SK-N-SH treated with all-trans-retinoic acid at 6 μM for 48 hours (cell line): ENCODE data around the gene TRIM10.

ENCODE experiments used
- ATAC-seq: fragments of 200-7000 bp; cut with Tn5 transposase; 3 replicates; pipeline ENCODE4 v1.9.1; 2020; ENCODE audit warnings: mild to moderate bottlenecking, moderate library complexity
- ARNTL ChIP-seq: fragments of 450-650 bp; formaldehyde crosslinking; IDR thresholded peaks from 2 replicates; pipeline ENCODE4 v1.5.0; 2020; ENCODE audit warnings: low read depth, mild to moderate bottlenecking, moderate library complexity, borderline replicate concordance
- CSDC2 ChIP-seq: fragments of 250-450 bp; sonication (Bioruptor Pico); IDR thresholded peaks from 2 replicates; pipeline ENCODE4 v1.5.0; 2020; ENCODE audit warnings: mild to moderate bottlenecking, moderate library complexity
- ESRRG ChIP-seq: fragments of 250-450 bp; sonication (Bioruptor Pico); IDR thresholded peaks from 2 replicates; pipeline ENCODE4 v1.6.1; 2021; ENCODE audit warnings: mild to moderate bottlenecking
- GLIS3 ChIP-seq: fragments of 250-450 bp; sonication (Bioruptor Pico); IDR thresholded peaks from 2 replicates; pipeline ENCODE4 v1.5.0; 2020; ENCODE audit warnings: mild to moderate bottlenecking, moderate library complexity
- RARB ChIP-seq: fragments of 250-450 bp; sonication (Bioruptor Pico); IDR thresholded peaks from 2 replicates; pipeline ENCODE4 v1.8.0; 2021; ENCODE audit warnings: mild to moderate bottlenecking, moderate library complexity
- TCF4 ChIP-seq: fragments of 250-450 bp; sonication (Bioruptor Pico); IDR thresholded peaks from 2 replicates; pipeline ENCODE4 v1.8.0; 2021; ENCODE audit warnings: mild to moderate bottlenecking, moderate library complexity, borderline replicate concordance
- TOX ChIP-seq: fragments of 250-450 bp; sonication (Bioruptor Pico); IDR thresholded peaks from 2 replicates; pipeline ENCODE4 v1.8.0; 2021; ENCODE audit warnings: mild to moderate bottlenecking, moderate library complexity, borderline replicate concordance
- ZC3H10 ChIP-seq: fragments of 250-450 bp; sonication (Bioruptor Pico); IDR thresholded peaks from 2 replicates; pipeline ENCODE4 v1.5.1; 2021; ENCODE audit warnings: mild to moderate bottlenecking, moderate library complexity
- ZFP3 ChIP-seq: fragments of 250-450 bp; sonication (Bioruptor Pico); IDR thresholded peaks from 2 replicates; pipeline ENCODE4 v1.5.0; 2020; ENCODE audit warnings: mild to moderate bottlenecking, moderate library complexity
- ZFP30 ChIP-seq: fragments of 450-650 bp; formaldehyde crosslinking; IDR thresholded peaks from 2 replicates; pipeline ENCODE4 v1.5.0; 2022; ENCODE audit warnings: mild to moderate bottlenecking, moderate library complexity
- ZNF565 ChIP-seq: fragments of 450-650 bp; formaldehyde crosslinking; conservative IDR thresholded peaks from 2 replicates; pipeline ENCODE4 v1.5.0; 2020; ENCODE audit warnings: low read depth, mild to moderate bottlenecking, moderate library complexity
- ZNF70 ChIP-seq: fragments of 450-650 bp; formaldehyde crosslinking; IDR thresholded peaks from 2 replicates; pipeline ENCODE4 v1.5.0; 2020; ENCODE audit warnings: mild to moderate bottlenecking, moderate library complexity
- ZNF8 ChIP-seq: fragments of 450-650 bp; formaldehyde crosslinking; IDR thresholded peaks from 2 replicates; pipeline ENCODE4 v1.5.0; 2020; ENCODE audit warnings: mild to moderate bottlenecking, moderate library complexity
- TF ChIP-seq, protein P1 (sequence below): fragments of 250-450 bp; sonication (Bioruptor Pico); IDR thresholded peaks from 2 replicates; pipeline ENCODE4 v1.8.0; 2020; ENCODE audit warnings: mild to moderate bottlenecking, moderate library complexity, borderline replicate concordance
- TF ChIP-seq, protein P2 (sequence below): fragments of 250-450 bp; sonication (Bioruptor Pico); IDR thresholded peaks from 2 replicates; pipeline ENCODE4 v1.5.1; 2020; ENCODE audit warnings: low read depth, mild to moderate bottlenecking, moderate library complexity
- TF ChIP-seq, protein P3 (sequence below): fragments of 250-450 bp; sonication (Bioruptor Pico); IDR thresholded peaks from 2 replicates; pipeline ENCODE4 v1.5.1; 2021; ENCODE audit warnings: mild to moderate bottlenecking, moderate library complexity
- TF ChIP-seq, protein P4 (sequence below): fragments of 250-450 bp; sonication (Bioruptor Pico); IDR thresholded peaks from 2 replicates; pipeline ENCODE4 v1.5.0; 2020; ENCODE audit warnings: mild to moderate bottlenecking, moderate library complexity

TRIM10 gene

DNA sequence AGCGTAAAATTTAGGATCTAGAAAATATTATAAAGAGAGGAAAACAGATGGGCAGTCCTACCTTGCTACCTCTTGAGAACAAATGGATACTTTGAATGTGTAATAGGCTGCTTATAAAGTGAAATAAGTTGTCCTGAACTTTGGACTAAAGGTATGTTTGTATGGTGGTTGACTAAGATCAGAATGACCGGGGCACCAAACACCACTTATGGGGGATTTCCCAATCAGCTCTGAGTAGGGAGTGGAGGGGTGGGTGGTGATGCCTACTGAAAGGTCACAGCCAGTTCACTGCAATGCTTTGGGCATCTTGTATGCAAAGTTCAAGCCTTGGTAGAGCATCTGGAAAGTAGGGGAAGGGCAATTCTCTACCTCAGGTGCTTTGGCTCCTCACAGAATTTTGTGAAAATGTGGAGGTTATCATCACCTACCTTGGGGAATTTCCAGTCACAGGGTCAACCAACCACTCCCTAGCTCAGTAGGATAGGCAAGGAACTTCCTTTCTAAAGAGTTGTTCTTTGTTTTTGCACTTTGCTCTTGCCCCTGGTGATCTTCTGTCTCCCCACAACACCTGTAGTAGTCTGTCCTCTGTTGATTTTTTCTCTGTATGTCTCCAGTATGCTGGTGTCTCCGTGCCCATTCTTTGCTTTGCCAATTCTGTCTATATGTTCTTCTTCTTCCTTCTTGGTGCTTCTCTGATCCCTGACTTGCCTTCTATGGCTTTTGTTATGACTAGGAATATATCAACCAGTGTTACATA, 47.8 kb downstream of the TRIM10 start, which contains the start of gene TRIM31:
TRIM31 (minus strand) TSS at position 88 of the 757 bp plus-strand sequence. CDS start 285 bp downstream, outside the sequence.
- ATAC-seq, result no peak
- no peak for TF ChIP-seq ARNTL (CRISPR knock-in tag)
- TF ChIP-seq, protein P1, sequence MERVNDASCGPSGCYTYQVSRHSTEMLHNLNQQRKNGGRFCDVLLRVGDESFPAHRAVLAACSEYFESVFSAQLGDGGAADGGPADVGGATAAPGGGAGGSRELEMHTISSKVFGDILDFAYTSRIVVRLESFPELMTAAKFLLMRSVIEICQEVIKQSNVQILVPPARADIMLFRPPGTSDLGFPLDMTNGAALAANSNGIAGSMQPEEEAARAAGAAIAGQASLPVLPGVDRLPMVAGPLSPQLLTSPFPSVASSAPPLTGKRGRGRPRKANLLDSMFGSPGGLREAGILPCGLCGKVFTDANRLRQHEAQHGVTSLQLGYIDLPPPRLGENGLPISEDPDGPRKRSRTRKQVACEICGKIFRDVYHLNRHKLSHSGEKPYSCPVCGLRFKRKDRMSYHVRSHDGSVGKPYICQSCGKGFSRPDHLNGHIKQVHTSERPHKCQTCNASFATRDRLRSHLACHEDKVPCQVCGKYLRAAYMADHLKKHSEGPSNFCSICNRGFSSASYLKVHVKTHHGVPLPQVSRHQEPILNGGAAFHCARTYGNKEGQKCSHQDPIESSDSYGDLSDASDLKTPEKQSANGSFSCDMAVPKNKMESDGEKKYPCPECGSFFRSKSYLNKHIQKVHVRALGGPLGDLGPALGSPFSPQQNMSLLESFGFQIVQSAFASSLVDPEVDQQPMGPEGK (CRISPR knock-in tag), result no peak
- TF ChIP-seq, protein P2, sequence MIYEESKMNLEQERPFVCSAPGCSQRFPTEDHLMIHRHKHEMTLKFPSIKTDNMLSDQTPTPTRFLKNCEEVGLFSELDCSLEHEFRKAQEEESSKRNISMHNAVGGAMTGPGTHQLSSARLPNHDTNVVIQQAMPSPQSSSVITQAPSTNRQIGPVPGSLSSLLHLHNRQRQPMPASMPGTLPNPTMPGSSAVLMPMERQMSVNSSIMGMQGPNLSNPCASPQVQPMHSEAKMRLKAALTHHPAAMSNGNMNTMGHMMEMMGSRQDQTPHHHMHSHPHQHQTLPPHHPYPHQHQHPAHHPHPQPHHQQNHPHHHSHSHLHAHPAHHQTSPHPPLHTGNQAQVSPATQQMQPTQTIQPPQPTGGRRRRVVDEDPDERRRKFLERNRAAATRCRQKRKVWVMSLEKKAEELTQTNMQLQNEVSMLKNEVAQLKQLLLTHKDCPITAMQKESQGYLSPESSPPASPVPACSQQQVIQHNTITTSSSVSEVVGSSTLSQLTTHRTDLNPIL (CRISPR knock-in tag), result no peak

DNA sequence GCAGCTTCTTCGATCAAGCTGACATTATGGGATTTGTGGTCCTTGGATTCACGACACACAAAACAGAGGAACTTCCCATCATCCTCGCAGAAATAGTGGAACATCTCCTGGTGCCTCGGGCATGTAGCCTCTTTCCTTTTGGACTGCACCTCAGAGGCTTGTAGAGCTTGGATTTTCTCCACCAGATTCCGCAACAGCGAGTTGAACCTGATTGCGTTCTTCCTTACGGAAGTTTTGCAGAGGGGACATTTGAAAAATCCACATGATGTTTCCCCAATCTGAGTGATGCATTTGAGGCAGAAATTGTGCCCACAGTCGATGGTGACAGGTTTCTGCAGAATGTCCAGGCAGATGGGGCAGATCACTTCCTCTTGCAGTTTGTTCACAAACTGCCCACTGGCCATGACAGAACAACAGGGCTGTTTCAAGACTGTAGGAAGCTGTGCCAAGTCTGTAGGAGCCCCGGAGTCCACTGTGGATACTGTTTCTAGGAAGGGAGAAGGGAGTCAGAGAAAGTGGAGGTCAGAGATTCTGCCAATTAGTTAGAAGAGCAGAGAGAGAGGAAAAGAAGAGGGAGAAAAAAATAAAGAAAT, 48.5 kb downstream of the TRIM10 start:
- TF ChIP-seq ZNF70 (CRISPR knock-in tag), result no peak
- TF ChIP-seq, protein P1 (CRISPR knock-in tag), result no peak
- ATAC-seq, result no peak

DNA sequence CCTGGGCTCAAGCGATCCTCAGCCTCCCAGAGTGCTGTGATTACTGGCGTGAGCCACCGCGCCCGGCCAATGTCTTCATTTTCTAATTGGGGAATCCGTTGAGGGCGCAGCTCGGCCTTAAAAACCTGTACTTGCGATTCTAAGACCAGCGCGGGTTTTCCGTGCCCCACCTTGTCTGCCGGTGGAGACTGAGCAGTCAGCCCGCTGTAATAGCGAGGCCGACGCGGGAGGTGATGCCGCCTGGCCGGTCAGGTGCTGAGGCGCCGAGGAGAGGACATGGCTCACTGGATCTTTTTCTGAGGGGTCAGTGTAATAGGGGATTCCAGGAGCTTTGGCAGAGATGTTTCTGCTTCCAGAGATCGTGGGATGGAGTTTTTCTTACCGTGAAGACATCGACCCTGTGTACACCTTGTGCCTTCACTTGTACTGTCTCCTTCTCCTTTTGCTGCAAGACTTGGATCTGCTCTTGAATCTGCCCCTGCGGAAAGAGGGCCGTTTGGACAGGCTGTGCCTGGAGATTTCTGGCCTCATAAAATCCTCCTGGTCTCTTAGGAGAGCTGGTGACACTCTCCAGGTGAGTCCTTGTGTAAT, 49.6 kb downstream of the TRIM10 start:
- no peak for ATAC-seq
- no peak for TF ChIP-seq ESRRG (CRISPR knock-in tag)
- TF ChIP-seq, protein P2 (CRISPR knock-in tag), result no peak
- TF ChIP-seq ZNF565, result no peak
- no peak for TF ChIP-seq ARNTL (CRISPR knock-in tag)
- TF ChIP-seq ZNF8 (CRISPR knock-in tag), result no peak
- TF ChIP-seq TCF4, result no peak
- TF ChIP-seq ZFP30 (CRISPR knock-in tag), result no peak
- no peak for TF ChIP-seq CSDC2 (CRISPR knock-in tag)
- TF ChIP-seq RARB (CRISPR knock-in tag), result no peak

DNA sequence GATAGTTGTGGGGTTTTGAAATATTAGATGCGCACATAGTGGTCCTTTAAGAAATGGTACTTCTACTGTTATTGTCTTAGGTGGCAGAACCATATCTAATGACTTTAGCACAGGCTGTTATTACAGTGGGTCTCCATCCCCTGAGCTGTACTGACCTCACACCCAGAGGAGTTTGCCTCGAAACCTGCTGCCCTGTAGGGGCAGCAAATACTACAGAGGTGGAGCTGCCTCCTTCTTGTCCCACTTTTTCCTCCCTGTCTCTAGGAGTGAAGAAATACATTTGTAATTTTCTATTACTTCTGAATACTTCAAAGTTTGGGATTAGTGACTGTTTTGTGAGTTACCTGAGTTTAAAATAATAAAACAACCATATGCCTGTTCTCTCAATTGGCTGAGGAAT, 56.4 kb downstream of the TRIM10 start:
- ATAC-seq, result no peak
- TF ChIP-seq GLIS3 (no peak), ZFP30 (CRISPR knock-in tag) (no peak), ZFP3 (CRISPR knock-in tag) (no peak), ESRRG (CRISPR knock-in tag) (no peak), ZNF70 (CRISPR knock-in tag) (no peak), TOX (CRISPR knock-in tag) (no peak), CSDC2 (CRISPR knock-in tag) (no peak), TCF4 (no peak), ZC3H10 (no peak)
- TF ChIP-seq, protein P2 (CRISPR knock-in tag), result no peak
- TF ChIP-seq, protein P1 (CRISPR knock-in tag), result no peak
- TF ChIP-seq, protein P3, sequence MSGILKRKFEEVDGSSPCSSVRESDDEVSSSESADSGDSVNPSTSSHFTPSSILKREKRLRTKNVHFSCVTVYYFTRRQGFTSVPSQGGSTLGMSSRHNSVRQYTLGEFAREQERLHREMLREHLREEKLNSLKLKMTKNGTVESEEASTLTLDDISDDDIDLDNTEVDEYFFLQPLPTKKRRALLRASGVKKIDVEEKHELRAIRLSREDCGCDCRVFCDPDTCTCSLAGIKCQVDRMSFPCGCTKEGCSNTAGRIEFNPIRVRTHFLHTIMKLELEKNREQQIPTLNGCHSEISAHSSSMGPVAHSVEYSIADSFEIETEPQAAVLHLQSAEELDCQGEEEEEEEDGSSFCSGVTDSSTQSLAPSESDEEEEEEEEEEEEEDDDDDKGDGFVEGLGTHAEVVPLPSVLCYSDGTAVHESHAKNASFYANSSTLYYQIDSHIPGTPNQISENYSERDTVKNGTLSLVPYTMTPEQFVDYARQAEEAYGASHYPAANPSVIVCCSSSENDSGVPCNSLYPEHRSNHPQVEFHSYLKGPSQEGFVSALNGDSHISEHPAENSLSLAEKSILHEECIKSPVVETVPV (CRISPR knock-in tag), result no peak
- TF ChIP-seq, protein P4, sequence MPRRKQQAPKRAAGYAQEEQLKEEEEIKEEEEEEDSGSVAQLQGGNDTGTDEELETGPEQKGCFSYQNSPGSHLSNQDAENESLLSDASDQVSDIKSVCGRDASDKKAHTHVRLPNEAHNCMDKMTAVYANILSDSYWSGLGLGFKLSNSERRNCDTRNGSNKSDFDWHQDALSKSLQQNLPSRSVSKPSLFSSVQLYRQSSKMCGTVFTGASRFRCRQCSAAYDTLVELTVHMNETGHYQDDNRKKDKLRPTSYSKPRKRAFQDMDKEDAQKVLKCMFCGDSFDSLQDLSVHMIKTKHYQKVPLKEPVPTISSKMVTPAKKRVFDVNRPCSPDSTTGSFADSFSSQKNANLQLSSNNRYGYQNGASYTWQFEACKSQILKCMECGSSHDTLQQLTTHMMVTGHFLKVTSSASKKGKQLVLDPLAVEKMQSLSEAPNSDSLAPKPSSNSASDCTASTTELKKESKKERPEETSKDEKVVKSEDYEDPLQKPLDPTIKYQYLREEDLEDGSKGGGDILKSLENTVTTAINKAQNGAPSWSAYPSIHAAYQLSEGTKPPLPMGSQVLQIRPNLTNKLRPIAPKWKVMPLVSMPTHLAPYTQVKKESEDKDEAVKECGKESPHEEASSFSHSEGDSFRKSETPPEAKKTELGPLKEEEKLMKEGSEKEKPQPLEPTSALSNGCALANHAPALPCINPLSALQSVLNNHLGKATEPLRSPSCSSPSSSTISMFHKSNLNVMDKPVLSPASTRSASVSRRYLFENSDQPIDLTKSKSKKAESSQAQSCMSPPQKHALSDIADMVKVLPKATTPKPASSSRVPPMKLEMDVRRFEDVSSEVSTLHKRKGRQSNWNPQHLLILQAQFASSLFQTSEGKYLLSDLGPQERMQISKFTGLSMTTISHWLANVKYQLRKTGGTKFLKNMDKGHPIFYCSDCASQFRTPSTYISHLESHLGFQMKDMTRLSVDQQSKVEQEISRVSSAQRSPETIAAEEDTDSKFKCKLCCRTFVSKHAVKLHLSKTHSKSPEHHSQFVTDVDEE (CRISPR knock-in tag), result no peak
